Transverse colon (tissue), 4 donors: ENCODE data around the gene MIEF1.

Source experiments
- CTCF ChIP-seq, 5 experiments: fragments of 200-600 bp in 3 of 5; fragments of 450-650 bp in 2 of 5; sonication (generic) in 3 of 5; IDR thresholded peaks; 1 replicate in 2 of 5; 2 replicates in 3 of 5; pipeline ENCODE4 v1.5.1; 2016 to 2017; ENCODE audit warnings: antibody characterized with exemption in 5 of 5, inconsistent platforms in 3 of 5, mild to moderate bottlenecking in 2 of 5, moderate library complexity in 1 of 5
- EP300 ChIP-seq: sonication (generic); formaldehyde crosslinking; IDR thresholded peaks from one replicate; pipeline ENCODE4 v1.6.1; 2017; ENCODE audit warnings: antibody characterized with exemption, low read depth
- POLR2A ChIP-seq: fragments of 450-650 bp; IDR thresholded peaks from one replicate; pipeline ENCODE4 v1.6.1; 2016; ENCODE audit warnings: antibody characterized with exemption, mild to moderate bottlenecking, moderate library complexity
- POLR2AphosphoS5 ChIP-seq, 3 donors: sonication (generic); formaldehyde crosslinking; IDR thresholded peaks; one replicate each; pipeline ENCODE4 v1.6.1; 2016; ENCODE audit warnings: antibody characterized with exemption in 3 of 3

- TF ChIP-seq CTCF (IDR thresholded peaks at IDR 0.05) (peak; percentile 63 to 73 (median 69)), EP300 (no peak), POLR2A (no peak), POLR2AphosphoS5 (IDR thresholded peaks at IDR 0.05) (no peak)
These were observed 12.4 kb downstream of the MIEF1 start for GRCh38 chr22:39514373-39514973.
